Inferior parietal cortex (tissue), 1 donor: ENCODE measurements around the gene LAP3.
"Not testable (repeated sequence)": the region's sequence is repeated elsewhere in the genome, so short reads cannot be mapped to it uniquely, and the experiment has no call there.

Experiments used
- DNase-seq: peaks from one replicate; pipeline ENCODE4 v3.0.0-alpha.2; 2016; ENCODE audit errors: extremely low spot score

LAP3 gene

DNA sequence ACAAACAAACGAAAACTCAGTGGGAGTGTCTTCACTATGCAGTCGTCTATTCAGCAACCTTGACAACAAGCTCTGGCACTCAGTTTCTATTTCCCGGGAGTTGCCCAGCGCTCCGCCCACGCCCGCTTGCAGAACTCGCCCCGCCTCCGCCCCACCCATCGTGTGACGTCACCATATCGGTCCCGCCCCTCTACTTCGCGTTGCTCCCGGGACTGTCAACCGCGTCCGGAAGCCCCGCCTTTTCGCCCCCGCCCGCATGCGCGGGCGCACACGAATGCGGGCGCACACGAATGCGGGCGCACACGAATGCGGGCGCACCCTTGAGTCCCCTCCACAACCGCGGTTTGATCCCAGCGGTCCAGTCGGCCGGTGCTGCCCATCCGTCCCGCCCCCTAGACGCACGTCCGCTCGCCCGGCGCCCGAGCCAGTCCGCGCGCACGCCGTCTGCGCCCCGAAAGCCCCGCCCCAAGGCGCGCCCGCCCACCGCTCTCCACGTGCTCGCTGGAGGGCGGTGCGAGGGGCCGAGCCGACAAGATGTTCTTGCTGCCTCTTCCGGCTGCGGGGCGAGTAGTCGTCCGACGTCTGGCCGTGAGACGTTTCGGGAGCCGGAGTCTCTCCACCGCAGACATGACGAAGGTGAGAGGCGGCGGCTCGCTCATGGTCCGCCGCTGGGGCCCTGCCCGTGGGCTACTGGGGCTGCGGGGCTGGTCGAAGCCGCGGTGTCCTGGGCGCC is at the start of gene LAP3:
Gene LAP3 (plus strand): TSS at position 267 of the 733 bp plus-strand sequence. CDS start 268 bp downstream, at position 535.
- DNase-seq = peak; percentile 93

- no peak for DNase-seq
Observed at GRCh38 chr4:17528551-17529165, 48.3 kb upstream of the LAP3 start.

- no peak for DNase-seq
Observed at GRCh38 chr4:17531538-17532285, 45.3 kb upstream of the LAP3 start.

- no peak for DNase-seq
Observed at GRCh38 chr4:17534705-17535104, 42.3 kb upstream of the LAP3 start.

- no peak for DNase-seq
Observed at GRCh38 chr4:17535242-17535641, 41.8 kb upstream of the LAP3 start.

- DNase-seq = no peak
Observed at GRCh38 chr4:17535906-17536305, 41.1 kb upstream of the LAP3 start.

GRCh38 chr4:17537060-17537459 is 39.9 kb upstream of the LAP3 start:
- not testable (repeated sequence) for DNase-seq

DNA sequence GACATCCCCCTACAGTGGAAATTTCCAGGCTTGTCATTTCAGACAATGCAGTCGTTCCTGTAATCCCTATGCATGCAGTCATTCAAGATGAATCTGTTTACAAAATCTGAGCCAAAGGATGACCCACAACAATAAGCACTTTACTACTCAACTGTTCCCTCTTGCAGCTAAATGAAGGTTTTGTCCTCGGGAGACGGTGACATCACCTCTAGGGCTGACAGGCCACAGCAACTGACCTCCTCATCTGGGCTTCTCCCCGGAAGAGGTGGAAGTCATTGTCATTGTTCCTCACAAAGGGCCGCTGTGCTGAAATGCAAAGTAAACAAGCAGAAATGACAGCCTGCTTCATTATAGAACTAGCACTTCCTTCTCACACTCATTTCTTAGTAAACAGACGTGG is 32.8 kb upstream of the LAP3 start:
- peak; percentile 90 for DNase-seq

DNA sequence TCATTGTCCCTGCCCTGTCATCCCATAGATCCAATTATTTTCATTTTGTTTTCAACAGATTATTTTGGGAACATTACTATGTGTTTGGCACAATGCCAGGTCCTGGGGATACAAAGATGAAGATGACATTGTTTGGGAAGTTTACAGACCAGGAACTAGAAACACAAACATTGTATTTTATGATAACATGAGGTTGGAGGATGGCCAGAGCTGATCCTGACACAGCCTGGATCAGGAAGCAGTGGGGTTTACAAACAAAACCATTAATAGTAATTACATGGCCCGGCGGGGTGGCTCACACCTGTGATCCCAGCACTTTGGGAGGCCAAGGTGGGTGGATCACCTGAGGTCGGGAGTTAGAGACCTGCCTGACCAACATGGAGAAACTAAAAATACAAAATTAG is 32.2 kb upstream of the LAP3 start:
- DNase-seq = peak; percentile 75

GRCh38 chr4:17545374-17546140 is 31.4 kb upstream of the LAP3 start:
- no peak for DNase-seq

GRCh38 chr4:17546222-17546621 is 30.8 kb upstream of the LAP3 start:
- DNase-seq = no peak

- no peak for DNase-seq
Observed at GRCh38 chr4:17546678-17547077, 30.3 kb upstream of the LAP3 start.

- DNase-seq = no peak
Observed at GRCh38 chr4:17550549-17550948, 26.4 kb upstream of the LAP3 start.

DNA sequence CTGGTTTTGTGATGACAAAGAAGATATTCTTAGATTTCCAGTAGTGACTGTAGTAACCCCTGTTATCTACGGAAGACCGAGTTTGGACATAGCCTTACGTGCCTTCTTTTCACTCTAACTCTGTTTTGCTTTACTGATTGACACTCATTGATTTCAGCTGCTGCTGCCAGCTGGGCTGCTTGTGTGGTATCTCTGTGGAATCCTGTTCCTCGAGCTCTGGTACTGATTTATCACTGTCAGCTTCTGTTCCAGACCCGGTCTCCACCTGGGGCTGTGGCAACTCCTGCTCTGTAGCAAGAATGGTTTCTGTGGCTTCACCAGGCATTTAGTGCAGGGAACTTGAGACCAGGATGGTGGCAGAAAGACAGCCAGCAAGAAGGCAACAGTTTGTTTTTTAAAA is 24.6 kb upstream of the LAP3 start:
- DNase-seq = no peak

DNA sequence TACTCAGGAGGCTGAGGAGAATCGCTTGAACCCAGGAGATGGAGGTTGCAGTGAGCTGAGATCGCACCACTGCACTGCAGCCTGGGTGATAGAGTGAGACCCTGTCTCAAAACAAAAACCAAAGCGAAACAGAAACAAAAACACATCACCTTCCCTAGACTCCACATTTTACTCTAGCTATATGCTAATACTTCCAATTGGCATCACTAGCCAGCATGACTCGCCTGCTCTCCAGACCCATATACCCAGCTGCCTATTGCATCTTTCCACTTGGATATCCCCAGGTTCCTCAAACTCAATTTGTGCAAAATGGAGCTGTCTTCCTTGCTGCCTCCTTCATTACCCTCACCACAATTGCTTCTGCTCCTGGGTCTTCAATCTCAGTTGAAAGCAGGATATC is 22.4 kb upstream of the LAP3 start:
- no peak for DNase-seq

DNA sequence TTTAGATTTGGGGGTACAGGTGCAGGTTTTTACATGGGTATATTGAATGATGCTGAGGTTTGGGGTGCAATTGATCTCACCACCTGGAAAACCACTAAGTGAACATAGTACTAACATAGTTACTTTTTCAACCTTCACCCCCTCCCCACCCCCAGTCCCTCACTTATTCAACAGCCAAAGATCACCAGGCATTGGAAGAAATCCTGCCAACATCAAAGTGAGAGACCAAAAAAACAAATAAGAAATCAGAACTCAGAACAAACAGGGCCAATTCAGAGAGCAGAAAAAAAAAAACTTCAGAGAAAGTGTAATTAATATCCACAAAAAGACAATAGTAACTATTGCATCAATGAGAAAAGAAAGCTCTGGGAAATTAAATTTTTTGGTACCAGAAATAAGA is 20.5 kb upstream of the LAP3 start:
- no peak for DNase-seq

DNA sequence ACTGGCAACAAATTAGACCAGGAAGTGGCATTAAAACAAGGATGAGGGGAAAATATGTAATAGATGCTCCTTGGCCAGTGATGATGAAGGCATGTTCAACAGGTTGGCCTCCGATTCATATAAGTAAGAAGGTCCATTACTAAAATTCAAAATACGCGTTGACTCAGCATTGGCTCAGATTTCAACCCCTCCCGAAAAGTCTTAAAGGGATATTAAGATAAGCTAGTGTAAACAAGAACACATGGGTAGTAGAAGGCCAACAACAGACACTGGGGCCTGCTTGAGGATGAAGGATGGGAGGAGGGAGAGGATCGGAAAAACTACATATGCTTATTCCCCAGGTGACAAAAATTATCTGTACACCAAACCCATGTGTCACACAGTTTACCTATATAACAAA is 19.1 kb upstream of the LAP3 start:
- DNase-seq = no peak

DNA sequence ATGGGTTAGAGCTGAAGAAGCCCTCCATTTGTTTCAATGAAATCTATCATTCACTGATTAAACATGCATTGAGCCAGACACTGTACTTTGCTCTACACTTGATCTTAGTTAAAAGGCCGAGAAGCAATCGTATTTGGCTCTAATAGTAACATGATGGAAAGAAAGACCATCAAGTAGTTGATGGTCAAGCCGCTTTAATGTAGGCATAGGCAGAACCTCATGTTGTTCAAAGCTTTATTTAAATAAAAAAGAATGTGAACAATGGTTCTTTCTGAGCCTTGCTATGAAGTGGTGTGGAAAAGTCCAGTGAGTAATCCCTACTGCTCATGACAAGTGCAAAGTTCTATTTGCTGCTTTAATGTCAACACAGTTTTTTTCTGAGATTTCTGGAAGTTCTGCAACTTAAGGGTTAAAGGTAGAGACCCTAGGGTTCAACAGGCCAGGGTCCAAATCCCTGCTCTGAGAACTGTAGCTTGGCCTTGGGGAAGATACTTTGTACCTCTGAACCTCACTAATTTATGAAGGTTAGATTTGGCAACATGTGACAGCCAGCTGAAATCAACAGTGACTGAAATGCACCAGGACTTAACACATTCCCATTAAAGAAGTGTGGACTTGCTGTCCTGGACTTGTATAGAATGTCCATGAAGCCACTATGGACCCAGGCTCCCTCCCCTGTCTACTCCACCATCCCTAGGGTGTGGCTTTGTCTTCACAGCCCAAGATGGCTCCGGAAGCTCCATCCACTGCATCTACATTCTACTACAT is 17.9 kb upstream of the LAP3 start:
- no peak for DNase-seq

DNA sequence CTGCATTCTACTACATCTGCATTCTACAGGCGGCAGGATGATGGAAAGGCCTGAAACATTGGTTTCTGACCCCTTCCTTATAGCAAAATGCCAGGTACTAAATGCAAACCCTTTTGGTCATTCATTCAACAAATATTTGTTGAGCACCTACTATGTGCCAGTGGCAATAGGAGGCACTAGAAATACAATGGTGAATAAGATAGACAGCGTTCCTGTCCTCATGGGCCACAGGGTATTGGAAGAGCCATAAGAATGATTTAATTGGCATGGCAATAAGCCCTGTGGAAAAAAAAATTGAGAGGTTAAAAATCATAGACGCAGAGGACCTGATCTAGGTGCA is 17.3 kb upstream of the LAP3 start:
- DNase-seq = no peak

- DNase-seq = no peak
Observed at GRCh38 chr4:17560065-17560673, 16.8 kb upstream of the LAP3 start.
